ENCODE data around the gene TMEM86B.

TMEM86B gene

GRCh38 chr19:55256562-55257460, 28.2 kb upstream of the TMEM86B start:
- no peak for FAIRE-seq

GRCh38 chr19:55255618-55256423, 27.3 kb upstream of the TMEM86B start:
- no peak for FAIRE-seq

GRCh38 chr19:55254625-55254977, 26.0 kb upstream of the TMEM86B start:
- no peak for FAIRE-seq

GRCh38 chr19:55253842-55254624, 25.5 kb upstream of the TMEM86B start:
- no peak for FAIRE-seq

GRCh38 chr19:55252760-55253663, 24.4 kb upstream of the TMEM86B start:
- FAIRE-seq, result no peak

- FAIRE-seq, result no peak
Measured at GRCh38 chr19:55251341-55252081, 22.9 kb upstream of the TMEM86B start.

GRCh38 chr19:55250262-55251036, 21.9 kb upstream of the TMEM86B start:
- no peak for FAIRE-seq

GRCh38 chr19:55249841-55250240, 21.3 kb upstream of the TMEM86B start:
- FAIRE-seq, result no peak

- no peak for FAIRE-seq
Measured at GRCh38 chr19:55248704-55249103, 20.1 kb upstream of the TMEM86B start.

GRCh38 chr19:55248166-55248675, 19.7 kb upstream of the TMEM86B start:
- no peak for FAIRE-seq

- FAIRE-seq, result no peak
Measured at GRCh38 chr19:55247621-55248099, 19.1 kb upstream of the TMEM86B start.

- FAIRE-seq, result no peak
Measured at GRCh38 chr19:55246462-55247451, 18.2 kb upstream of the TMEM86B start.

GRCh38 chr19:55245236-55245904, 16.8 kb upstream of the TMEM86B start:
- no peak for FAIRE-seq

GRCh38 chr19:55244004-55244680, 15.6 kb upstream of the TMEM86B start:
- no peak for FAIRE-seq

- FAIRE-seq, result no peak
Measured at GRCh38 chr19:55242517-55242916, 14.0 kb upstream of the TMEM86B start.

GRCh38 chr19:55241935-55242464, 13.4 kb upstream of the TMEM86B start:
- FAIRE-seq, result no peak
